Measurements from ENCODE around the gene HPS5. TPM values are rescaled to one million over a fixed set of nuclear protein-coding genes. Genes with fewer than 3 reads are reported as not detected.
A peak's percentile ranks its signal among the peaks of the same experiment; 100 is the strongest.

The HPS5 gene
- total and polyA plus RNA-seq, 8 donors: 5.2 to 61.3 (median 7.1) TPM

DNA sequence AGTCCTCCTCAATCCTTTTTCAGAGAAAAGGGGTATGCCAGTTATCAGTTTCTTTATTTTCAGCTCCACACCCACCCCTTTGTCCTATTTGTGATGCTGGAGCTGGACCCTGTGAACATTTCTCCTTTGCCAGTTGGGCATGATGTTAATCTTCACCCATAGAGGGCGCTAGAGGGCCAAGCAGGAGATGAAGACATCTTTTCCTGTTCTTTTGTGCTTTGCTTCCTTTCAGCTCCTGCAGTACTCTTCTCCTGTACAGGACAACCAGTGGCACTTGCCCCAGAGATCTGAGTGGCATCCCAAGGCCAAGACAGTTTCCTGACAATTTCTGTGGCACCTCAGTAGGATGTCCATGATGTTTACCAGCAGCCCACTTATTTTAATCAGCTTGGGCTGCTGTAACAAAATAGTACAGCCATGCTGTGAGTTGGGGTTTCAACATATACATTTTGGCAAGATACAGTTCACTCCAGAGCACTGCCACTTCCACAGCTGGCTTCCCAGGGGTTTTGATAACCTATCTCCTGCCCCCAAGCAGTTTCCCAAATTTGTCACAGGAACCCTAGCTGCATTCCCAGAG lies 78.1 kb downstream of the HPS5 start:
- peak; percentile 65 to 71 for DNase-seq
- intact Hi-C loops (cut with DNase I; ENCODE audit: low total_unique reads): no loop called here
- no peak overlapping the region for H3K4me3 ChIP-seq
- H3K27me3 ChIP-seq: peaks cover 0 to 9% (median 0%) of the 10 kb centered on the region in 3 donors
- H3K36me3 ChIP-seq: no peaks in the 10 kb centered on the region
- H3K27ac ChIP-seq: no peak overlapping the region
- peak in 5 of 7 experiments; percentile 35 to 79 (median 52) for TF ChIP-seq CTCF (IDR thresholded peaks at IDR 0.05)
- TF ChIP-seq POLR2A (IDR thresholded peaks at IDR 0.05): no peak
- peak in 1 of 3 donors; percentile 68 for TF ChIP-seq POLR2AphosphoS5 (IDR thresholded peaks at IDR 0.05)
- TF ChIP-seq EP300 (IDR thresholded peaks at IDR 0.05): no peak
- no peaks in the 10 kb centered on the region for H3K9me3 ChIP-seq
- H3K4me1 ChIP-seq: peaks cover 0 to 4% (median 0%) of the 10 kb centered on the region in 4 donors
- WGBS, 5 donors: 0% methylated on average over 1 of the region's 1 CpG

DNA sequence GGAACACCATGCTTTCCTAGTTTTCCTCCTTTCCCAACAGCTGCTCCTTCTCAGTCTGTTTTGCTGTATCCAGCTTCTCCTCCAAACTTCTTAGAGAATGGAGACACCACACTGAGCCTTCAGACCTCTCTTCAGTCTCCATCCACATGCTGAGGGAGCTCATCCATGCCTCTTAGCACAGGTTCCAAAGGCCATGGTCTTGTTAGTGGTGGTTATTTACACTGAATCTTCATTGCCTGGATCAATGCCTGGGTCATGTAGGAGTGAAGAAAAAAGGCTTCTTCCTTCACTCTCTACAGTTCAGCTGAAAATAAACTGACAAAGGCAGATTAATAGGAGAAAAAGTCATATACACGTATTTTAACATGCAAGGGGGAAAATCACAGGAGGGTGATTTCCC lies 82.3 kb downstream of the HPS5 start:
- H3K36me3 ChIP-seq: no peaks in the 10 kb centered on the region
- peaks cover 0 to 9% (median 0%) of the 10 kb centered on the region in 3 donors for H3K27me3 ChIP-seq
- intact Hi-C loops (cut with DNase I; ENCODE audit: low total_unique reads): no loop called here
- no peaks in the 10 kb centered on the region for H3K4me1 ChIP-seq
- no peak for DNase-seq
- no peak for TF ChIP-seq POLR2AphosphoS5 (IDR thresholded peaks at IDR 0.05)
- no peak for TF ChIP-seq POLR2A (IDR thresholded peaks at IDR 0.05)
- TF ChIP-seq EP300 (IDR thresholded peaks at IDR 0.05): no peak
- TF ChIP-seq CTCF (IDR thresholded peaks at IDR 0.05): no peak
- H3K4me3 ChIP-seq: no peak overlapping the region
- WGBS, 5 donors: 74 to 92% (median 83%) methylated on average over 1 of the region's 1 CpG
- H3K27ac ChIP-seq: no peak overlapping the region
- H3K9me3 ChIP-seq: no peaks in the 10 kb centered on the region

DNA sequence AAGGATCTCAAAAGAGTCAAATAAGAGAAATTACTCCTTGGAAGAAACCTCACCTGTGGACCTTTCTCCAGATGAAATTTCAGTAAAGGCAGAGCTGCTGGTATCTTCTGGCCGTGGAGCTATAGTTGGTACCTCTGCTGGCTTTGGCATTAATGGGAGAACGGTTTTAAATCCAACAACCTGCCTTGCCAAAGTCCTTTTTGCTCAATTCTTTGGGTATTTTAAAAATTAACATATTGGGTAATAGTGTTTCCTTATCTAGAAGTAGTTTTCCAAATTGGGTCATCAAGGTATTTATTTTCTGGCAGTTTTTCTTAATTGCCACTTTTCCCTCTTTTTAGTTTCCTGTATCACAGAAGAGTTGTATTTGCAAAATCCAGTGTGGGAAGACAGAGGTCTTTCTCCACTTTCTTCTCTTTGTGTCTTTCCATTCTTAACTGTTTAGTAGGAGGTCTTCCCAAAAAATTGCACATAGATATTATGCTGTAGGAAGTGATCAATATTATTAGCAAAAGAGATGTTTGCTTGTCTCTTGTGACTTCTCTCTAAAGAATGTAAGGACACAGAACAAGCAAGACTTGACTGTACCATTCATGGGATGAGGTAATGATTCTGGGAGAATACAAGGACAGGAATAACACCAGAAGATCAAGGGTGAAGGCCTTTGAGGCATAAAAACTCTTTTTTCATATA lies 85.1 kb downstream of the HPS5 start, which contains the start of gene SAA4:
SAA4 (minus strand) TSS at position 139 of the 693 bp plus-strand sequence. CDS start 876 bp downstream, outside the sequence.
- no peak within 1 kb of the TSS for H3K4me3 ChIP-seq
- WGBS, 5 donors: 60 to 81% (median 74%) methylated on average over 2 of the region's 2 CpGs
- TF ChIP-seq CTCF (IDR thresholded peaks at IDR 0.05): no peak
- no peak for TF ChIP-seq POLR2A (IDR thresholded peaks at IDR 0.05)
- no peak for TF ChIP-seq EP300 (IDR thresholded peaks at IDR 0.05)
- intact Hi-C loops (cut with DNase I; ENCODE audit: low total_unique reads): no loop called here
- H3K27ac ChIP-seq: no peak within 1 kb of the TSS
- peaks cover 0 to 9% (median 0%) of the 10 kb centered on the region in 3 donors for H3K27me3 ChIP-seq
- H3K4me1 ChIP-seq: no peaks in the 10 kb centered on the region
- no peaks in the 10 kb centered on the region for H3K9me3 ChIP-seq
- DNase-seq: no peak
- no peaks in the 10 kb centered on the region for H3K36me3 ChIP-seq

- no peak for DNase-seq
- no peak for TF ChIP-seq POLR2A (IDR thresholded peaks at IDR 0.05)
- TF ChIP-seq POLR2AphosphoS5 (IDR thresholded peaks at IDR 0.05): no peak
- TF ChIP-seq EP300 (IDR thresholded peaks at IDR 0.05): no peak
- TF ChIP-seq CTCF (IDR thresholded peaks at IDR 0.05): no peak
- intact Hi-C loops (cut with DNase I; ENCODE audit: low total_unique reads): no loop called here
- WGBS, 5 donors: 55 to 63% (median 61%) methylated on average over 8 of the region's 8 CpGs
- no peaks in the 10 kb centered on the region for H3K4me1 ChIP-seq
- no peaks in the 10 kb centered on the region for H3K9me3 ChIP-seq
- no peaks in the 10 kb centered on the region for H3K36me3 ChIP-seq
- peaks cover 0 to 9% (median 0%) of the 10 kb centered on the region in 3 donors for H3K27me3 ChIP-seq
- H3K27ac ChIP-seq: no peak overlapping the region
- H3K4me3 ChIP-seq: no peak overlapping the region
Observed at GRCh38 chr11:18235394-18236334, 86.3 kb downstream of the HPS5 start.

Data from stomach (tissue), 9 donors.